ENCODE results near the gene NRG2. TPM values are rescaled to one million over a fixed set of nuclear protein-coding genes. Genes with fewer than 3 reads are reported as not detected.

Gene NRG2
- polyA plus RNA-seq, 1 of the 3 experiments (the other 2 are of a cell fraction): 3.7 TPM

- ChIA-PET POLR2A (no interaction called here), CTCF (interaction anchor here (0.8 to 9.6 kb wide), 4 partner anchors 14 to 112 kb away, joined by 3 to 69 read pairs (median 34); no protein-coding TSS in a partner anchor)
- TF ChIP-seq, protein P1, sequence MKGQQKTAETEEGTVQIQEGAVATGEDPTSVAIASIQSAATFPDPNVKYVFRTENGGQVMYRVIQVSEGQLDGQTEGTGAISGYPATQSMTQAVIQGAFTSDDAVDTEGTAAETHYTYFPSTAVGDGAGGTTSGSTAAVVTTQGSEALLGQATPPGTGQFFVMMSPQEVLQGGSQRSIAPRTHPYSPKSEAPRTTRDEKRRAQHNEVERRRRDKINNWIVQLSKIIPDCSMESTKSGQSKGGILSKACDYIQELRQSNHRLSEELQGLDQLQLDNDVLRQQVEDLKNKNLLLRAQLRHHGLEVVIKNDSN (IDR thresholded peaks at IDR 0.05; ENCODE audit: borderline replicate concordance, low read depth): no peak
- no peak for TF ChIP-seq FOXJ3 (CRISPR knock-in tag; IDR thresholded peaks at IDR 0.05)
- no peak for TF ChIP-seq MAX (IDR thresholded peaks at IDR 0.05; ENCODE audit: low read depth)
- no peak for TF ChIP-seq MEF2A (IDR thresholded peaks at IDR 0.05; ENCODE audit: borderline replicate concordance, low read depth)
- no peak for TF ChIP-seq TCF12 (IDR thresholded peaks at IDR 0.05)
- no peak for TF ChIP-seq POLR2AphosphoS5 (IDR thresholded peaks at IDR 0.05; ENCODE audit: low read depth, low read length)
- TF ChIP-seq, protein P2, sequence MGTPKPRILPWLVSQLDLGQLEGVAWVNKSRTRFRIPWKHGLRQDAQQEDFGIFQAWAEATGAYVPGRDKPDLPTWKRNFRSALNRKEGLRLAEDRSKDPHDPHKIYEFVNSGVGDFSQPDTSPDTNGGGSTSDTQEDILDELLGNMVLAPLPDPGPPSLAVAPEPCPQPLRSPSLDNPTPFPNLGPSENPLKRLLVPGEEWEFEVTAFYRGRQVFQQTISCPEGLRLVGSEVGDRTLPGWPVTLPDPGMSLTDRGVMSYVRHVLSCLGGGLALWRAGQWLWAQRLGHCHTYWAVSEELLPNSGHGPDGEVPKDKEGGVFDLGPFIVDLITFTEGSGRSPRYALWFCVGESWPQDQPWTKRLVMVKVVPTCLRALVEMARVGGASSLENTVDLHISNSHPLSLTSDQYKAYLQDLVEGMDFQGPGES (IDR thresholded peaks at IDR 0.05; ENCODE audit: low read depth, low read length): no peak
- no peak for TF ChIP-seq GABPA (IDR thresholded peaks at IDR 0.05; ENCODE audit: low read depth)
- TF ChIP-seq NRF1 (IDR thresholded peaks at IDR 0.05; ENCODE audit: low read depth, low read length): no peak
- Histone ChIP-seq H4K20me1 (ENCODE audit: insufficient read depth) (0 out of 2 replicates have a peak, but pooled peaks cover 7% of the 10 kb centered on the region), H3K9me2 (no peaks in the 10 kb centered on the region), H3K4me3 (ENCODE audit: low read depth in 2 of 2, low read length in 1 of 2) (no peak overlapping the region), H2AFZ (ENCODE audit: low read depth) (no peak overlapping the region), H3K4me1 (ENCODE audit: control insufficient read depth in 1 of 2, insufficient read depth in 2 of 2, low read depth in 1 of 2, low read length in 1 of 2) (peaks cover 0 to 64% of the 10 kb centered on the region in 2 experiments; a peak in 2 of 4 replicates), H3K27me3 (ENCODE audit: insufficient read depth) (peaks cover 30% of the 10 kb centered on the region), H3K36me3 (replicated peaks in 1 of 2; ENCODE audit: control insufficient read depth in 1 of 2, insufficient read depth in 2 of 2, low read length in 1 of 2) (no peaks in the 10 kb centered on the region), H3K9me3 (no peaks in the 10 kb centered on the region), H3K27ac (ENCODE audit: low read depth in 2 of 2, low read length in 1 of 2) (no peak overlapping the region), H3K9ac (no peak overlapping the region), H3F3A (replicated peaks; ENCODE audit: insufficient read depth) (no peaks in the 10 kb centered on the region), H3K79me2 (ENCODE audit: insufficient read depth) (no peaks in the 10 kb centered on the region), H3K4me2 (no peak overlapping the region)
- whole genome bisulfite sequencing (ENCODE audit: low lambda C conversion rate): 44% methylated on average over 2 of the region's 2 CpGs
- no peak for DNase-seq
Measured at GRCh38 chr5:139898981-139899380, 144.1 kb downstream of the NRG2 start.

DNA sequence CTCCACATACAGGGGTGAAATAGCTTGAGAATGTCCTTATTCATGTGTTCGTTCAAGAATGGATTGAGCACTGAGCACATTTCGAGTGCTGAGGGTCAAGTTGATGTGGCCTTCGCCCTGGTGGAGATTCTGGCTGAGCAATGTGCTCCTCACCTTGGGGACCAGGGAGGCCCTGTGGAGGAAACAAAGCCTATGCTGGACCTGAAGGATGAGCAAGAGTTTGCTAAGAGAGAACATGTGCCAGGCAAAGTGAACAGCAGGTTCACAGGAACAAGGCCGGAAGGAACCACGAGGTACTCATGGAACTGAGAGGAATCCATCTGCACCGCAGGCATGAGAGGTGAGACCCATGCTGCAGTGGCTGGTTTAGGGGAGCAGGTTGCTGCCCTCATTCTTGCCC lies 145.1 kb downstream of the NRG2 start:
- no peak overlapping the region for H3K4me3 ChIP-seq (ENCODE audit: low read depth in 2 of 2, low read length in 1 of 2)
- no peak overlapping the region for H3K9ac ChIP-seq
- no peaks in the 10 kb centered on the region for H3K9me3 ChIP-seq
- DNase-seq: no peak
- 93% methylated on average over 6 of the region's 6 CpGs for WGBS (ENCODE audit: low lambda C conversion rate)
- H4K20me1 ChIP-seq (ENCODE audit: insufficient read depth): 0 out of 2 replicates have a peak, but pooled peaks cover under 1% of the 10 kb centered on the region
- H3K79me2 ChIP-seq (ENCODE audit: insufficient read depth): no peaks in the 10 kb centered on the region
- ChIA-PET POLR2A (no interaction called here), CTCF (interaction anchor here (0.9 to 9.6 kb wide), 4 partner anchors 10 to 111 kb away, joined by 3 to 69 read pairs (median 32); no protein-coding TSS in a partner anchor)
- H2AFZ ChIP-seq (ENCODE audit: low read depth): no peak overlapping the region
- peaks cover 20% of the 10 kb centered on the region for H3K27me3 ChIP-seq (ENCODE audit: insufficient read depth)
- no peaks in the 10 kb centered on the region for H3K9me2 ChIP-seq
- H3K4me1 ChIP-seq (ENCODE audit: control insufficient read depth in 1 of 2, insufficient read depth in 2 of 2, low read depth in 1 of 2, low read length in 1 of 2): peaks cover 0 to 68% of the 10 kb centered on the region in 2 experiments; a peak in 2 of 4 replicates
- H3K36me3 ChIP-seq (replicated peaks in 1 of 2; ENCODE audit: control insufficient read depth in 1 of 2, insufficient read depth in 2 of 2, low read length in 1 of 2): no peaks in the 10 kb centered on the region
- no peaks in the 10 kb centered on the region for H3F3A ChIP-seq (replicated peaks; ENCODE audit: insufficient read depth)
- H3K27ac ChIP-seq (ENCODE audit: low read depth in 2 of 2, low read length in 1 of 2): no peak overlapping the region
- H3K4me2 ChIP-seq: no peak overlapping the region
- TF ChIP-seq MAX (IDR thresholded peaks at IDR 0.05; ENCODE audit: low read depth) (no peak), TAF1 (IDR thresholded peaks at IDR 0.05; ENCODE audit: borderline replicate concordance, low read depth, low read length) (no peak), MEF2A (IDR thresholded peaks at IDR 0.05; ENCODE audit: borderline replicate concordance, low read depth) (no peak), RFX5 (IDR thresholded peaks at IDR 0.05; ENCODE audit: low read length) (no peak), FOSL2 (IDR thresholded peaks at IDR 0.05; ENCODE audit: borderline replicate concordance, low read depth) (no peak), RXRA (IDR thresholded peaks at IDR 0.05; ENCODE audit: borderline replicate concordance, low read depth) (no peak), RCOR1 (IDR thresholded peaks at IDR 0.05; ENCODE audit: low read length) (no peak), TEAD4 (IDR thresholded peaks at IDR 0.05; ENCODE audit: borderline replicate concordance, insufficient read depth) (no peak), PBX3 (IDR thresholded peaks at IDR 0.05) (no peak)
- TF ChIP-seq, protein P3, sequence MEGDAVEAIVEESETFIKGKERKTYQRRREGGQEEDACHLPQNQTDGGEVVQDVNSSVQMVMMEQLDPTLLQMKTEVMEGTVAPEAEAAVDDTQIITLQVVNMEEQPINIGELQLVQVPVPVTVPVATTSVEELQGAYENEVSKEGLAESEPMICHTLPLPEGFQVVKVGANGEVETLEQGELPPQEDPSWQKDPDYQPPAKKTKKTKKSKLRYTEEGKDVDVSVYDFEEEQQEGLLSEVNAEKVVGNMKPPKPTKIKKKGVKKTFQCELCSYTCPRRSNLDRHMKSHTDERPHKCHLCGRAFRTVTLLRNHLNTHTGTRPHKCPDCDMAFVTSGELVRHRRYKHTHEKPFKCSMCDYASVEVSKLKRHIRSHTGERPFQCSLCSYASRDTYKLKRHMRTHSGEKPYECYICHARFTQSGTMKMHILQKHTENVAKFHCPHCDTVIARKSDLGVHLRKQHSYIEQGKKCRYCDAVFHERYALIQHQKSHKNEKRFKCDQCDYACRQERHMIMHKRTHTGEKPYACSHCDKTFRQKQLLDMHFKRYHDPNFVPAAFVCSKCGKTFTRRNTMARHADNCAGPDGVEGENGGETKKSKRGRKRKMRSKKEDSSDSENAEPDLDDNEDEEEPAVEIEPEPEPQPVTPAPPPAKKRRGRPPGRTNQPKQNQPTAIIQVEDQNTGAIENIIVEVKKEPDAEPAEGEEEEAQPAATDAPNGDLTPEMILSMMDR (IDR thresholded peaks at IDR 0.05): no peak
- TF ChIP-seq, protein P4, sequence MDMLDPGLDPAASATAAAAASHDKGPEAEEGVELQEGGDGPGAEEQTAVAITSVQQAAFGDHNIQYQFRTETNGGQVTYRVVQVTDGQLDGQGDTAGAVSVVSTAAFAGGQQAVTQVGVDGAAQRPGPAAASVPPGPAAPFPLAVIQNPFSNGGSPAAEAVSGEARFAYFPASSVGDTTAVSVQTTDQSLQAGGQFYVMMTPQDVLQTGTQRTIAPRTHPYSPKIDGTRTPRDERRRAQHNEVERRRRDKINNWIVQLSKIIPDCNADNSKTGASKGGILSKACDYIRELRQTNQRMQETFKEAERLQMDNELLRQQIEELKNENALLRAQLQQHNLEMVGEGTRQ (IDR thresholded peaks at IDR 0.05; ENCODE audit: borderline replicate concordance, low read depth, low read length): no peak
